Psoas muscle (tissue), 8 donors: Measurements from ENCODE around the gene RPL18. TPM values are rescaled to one million over a fixed set of nuclear protein-coding genes. Genes with fewer than 3 reads are reported as not detected.

Experiments
- ATAC-seq, 4 donors: fragments of 200-7000 bp; cut with Tn5 transposase; one replicate each; pipeline ENCODE4 v1.9.1; 2020; ENCODE audit warnings: moderate library complexity in 3 of 4, mild to moderate bottlenecking in 2 of 4
- DNase-seq, 2 donors: peaks; one replicate each; pipeline ENCODE4 v3.0.0-alpha.2; 2020
- H3K27ac ChIP-seq: fragments of 200-600 bp; one replicate; pipeline ENCODE4 v1.8.0; 2022
- H3K27me3 ChIP-seq, 3 donors: fragments of 200-600 bp in 1 of 3; one replicate each; pipeline versions ENCODE4 v1.6.1 to v1.8.0; 2013 to 2022; ENCODE audit warnings: low read length in 2 of 3, mild to moderate bottlenecking in 2 of 3, moderate library complexity in 1 of 3; ENCODE audit not compliant: insufficient read depth in 3 of 3
- H3K36me3 ChIP-seq, 2 donors: fragments of 200-600 bp in 1 of 2; one replicate each; pipeline versions ENCODE4 v1.6.1 to v1.8.0; 2013 to 2022; ENCODE audit warnings: low read depth in 1 of 2, mild to moderate bottlenecking in 1 of 2, moderate library complexity in 1 of 2; ENCODE audit not compliant: insufficient read depth in 1 of 2
- H3K4me1 ChIP-seq: fragments of 200-600 bp; one replicate; pipeline ENCODE4 v1.8.0; 2022
- H3K4me3 ChIP-seq: fragments of 200-600 bp; one replicate; pipeline ENCODE4 v1.8.0; 2022; ENCODE audit warnings: mild to moderate bottlenecking
- H3K9me3 ChIP-seq: fragments of 200-600 bp; one replicate; pipeline ENCODE4 v1.8.0; 2022
- CTCF ChIP-seq: fragments of 200-600 bp; IDR thresholded peaks from one replicate; pipeline ENCODE4 v1.8.0; 2022; ENCODE audit warnings: antibody characterized with exemption
- WGBS, 3 donors: extraction: QIAGEN DNeasy Blood & Tissue Kit; methylation state at CpG; one replicate each; pipeline versions ENCODE4 v1.1.6 to v1.1.7; 2013; 5-methylcytosine and 5-hydroxymethylcytosine counted together
- intact Hi-C, 2 donors: fragments of 100-400 bp; cut with DNase I; formaldehyde crosslinking; loops; one replicate each; pipeline versions ENCODE4 v1.11.0 to v1.14.2; 2022
- polyA plus RNA-seq, 3 donors: library from polyadenylated mRNA; stranded (reverse); fragments of 200-250 nt; gene quantifications; one replicate each; pipeline ENCODE4 v1.2.3, GENCODE V29; 2013
- total RNA-seq, 4 donors: library from RNA; stranded (reverse); fragmentation: NEBNext Ultra II Directional in 2 of 4; extraction: Animal tissue kit (Norgen Biotek cat#: 25700) in 2 of 4; gene quantifications; one replicate each; pipeline versions ENCODE4 v1.2.1 to v1.2.4, GENCODE V29; 2021 to 2023
- donor health status: healthy with polysubstance abuse.
- donor health status: DM: no; HTN: no; CAD: no; lungs with moderate emphysema.
- donor health status: Bipolar disorder and iron deficiency.
- donor health status: healthy.
- donor health status: DM: yes; HTN: yes; CAD: no.
- donor health status: DM: no; HTN: no; CAD: no.
- donor health status: DM: no; HTN: no; CAD: no.
- donor health status: DM: yes; HTN: yes; CAD: no.

Gene RPL18
- total and polyA plus RNA-seq, 7 donors = 506 to 1,745 (median 730) TPM

GRCh38 chr19:48625891-48626327 is 6.9 kb upstream of the RPL18 start:
- WGBS, 3 donors = 88 to 92% (median 91%) methylated on average over 29 to 30 of the region's 30 CpGs
- intact Hi-C loops = no loop called here
- TF ChIP-seq CTCF = no peak
- no peak for ATAC-seq
- H3K4me3 ChIP-seq = peak overlapping the region; percentile 75
- H3K4me1 ChIP-seq = peaks cover 22% of the 10 kb centered on the region
- no peaks in the 10 kb centered on the region for H3K9me3 ChIP-seq
- no peaks in the 10 kb centered on the region for H3K27me3 ChIP-seq
- peak in 1 of 2 donors; percentile 67 for DNase-seq
- H3K36me3 ChIP-seq = peaks cover 0 to 27% of the 10 kb centered on the region in 2 donors
- no peak overlapping the region for H3K27ac ChIP-seq

GRCh38 chr19:48624791-48625723 is 6.1 kb upstream of the RPL18 start:
- peaks cover 13% of the 10 kb centered on the region for H3K4me1 ChIP-seq
- WGBS, 3 donors = 51 to 58% (median 54%) methylated on average over 20 to 24 of the region's 24 CpGs
- no peak for ATAC-seq

GRCh38 chr19:48624067-48624594 is 5.2 kb upstream of the RPL18 start:
- peak; percentile 99 for DNase-seq
- ATAC-seq = peak; percentile 83 to 86 (median 84)
- no peaks in the 10 kb centered on the region for H3K9me3 ChIP-seq
- no peak for TF ChIP-seq CTCF
- 0 to 1% (median 1%) methylated on average over 38 to 40 of the region's 40 CpGs for WGBS, 3 donors
- H3K27me3 ChIP-seq = no peaks in the 10 kb centered on the region
- H3K36me3 ChIP-seq = peaks cover 0 to 25% of the 10 kb centered on the region in 2 donors
- peaks cover 16% of the 10 kb centered on the region for H3K4me1 ChIP-seq
- peak overlapping the region; percentile 75 for H3K4me3 ChIP-seq
- H3K27ac ChIP-seq = peak overlapping the region; percentile 70
- intact Hi-C loops = no loop called here

More at GRCh38 chr19:48624791-48625723, 6.1 kb upstream of the RPL18 start:
- Histone ChIP-seq H3K27ac (peak overlapping the region; percentile 70), H3K27me3 (no peaks in the 10 kb centered on the region), H3K4me3 (peak overlapping the region; percentile 75), H3K36me3 (peaks cover 0 to 25% of the 10 kb centered on the region in 2 donors), H3K9me3 (no peaks in the 10 kb centered on the region)
- TF ChIP-seq CTCF = no peak
- intact Hi-C loops = no loop called here
- DNase-seq = peak in 1 of 2 donors; percentile 55

- intact Hi-C loops = no loop called here
- WGBS, 3 donors = 20 to 26% (median 24%) methylated on average over 8 of the region's 8 CpGs
- peak overlapping the region; percentile 75 for H3K4me3 ChIP-seq
These were observed 4.6 kb upstream of the RPL18 start for GRCh38 chr19:48623556-48624066.

More at GRCh38 chr19:48623556-48624066, 4.6 kb upstream of the RPL18 start:
- H3K4me1 ChIP-seq = peaks cover 16% of the 10 kb centered on the region
- no peak for TF ChIP-seq CTCF
- peak overlapping the region; percentile 70 for H3K27ac ChIP-seq
- H3K27me3 ChIP-seq = no peaks in the 10 kb centered on the region
- no peak for DNase-seq
- no peaks in the 10 kb centered on the region for H3K9me3 ChIP-seq
- no peak for ATAC-seq
- H3K36me3 ChIP-seq = peaks cover 0 to 25% of the 10 kb centered on the region in 2 donors
